NCI-H69 (cell line): Measurements from ENCODE around the gene ZNF619.

Experiments used
- DNase-seq: peaks from one replicate; lab custom pipeline; 2025; lab: John Stamatoyannopoulos, UW

The ZNF619 gene

DNA sequence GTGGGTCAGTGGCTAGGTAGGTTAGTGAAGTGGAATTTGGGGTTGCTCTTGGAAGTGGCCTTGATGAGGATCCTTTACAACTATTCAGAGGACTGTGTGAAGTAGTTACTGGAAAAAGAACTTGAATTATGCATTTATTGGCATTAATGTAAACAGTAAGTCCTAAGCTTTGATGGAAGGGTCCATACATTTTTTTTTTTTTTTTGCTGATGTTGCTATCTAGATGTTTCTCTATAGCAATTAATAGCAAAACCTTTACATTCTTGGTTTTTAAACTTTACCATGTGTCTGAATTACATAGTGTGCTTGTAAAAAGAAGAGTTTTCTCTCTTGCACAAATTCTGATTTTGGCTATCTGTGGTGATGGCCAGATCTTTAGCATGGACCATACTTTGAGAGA is 57.4 kb downstream of the ZNF619 start:
- DNase-seq, result no peak
